ENCODE data around the gene TAOK3. TPM values are rescaled to one million over a fixed set of nuclear protein-coding genes. Genes with fewer than 3 reads are reported as not detected.
A peak's percentile ranks its signal among the peaks of the same experiment; 100 is the strongest.
"Not testable (repeated sequence)": the region's sequence is repeated elsewhere in the genome, so short reads cannot be mapped to it uniquely, and the experiment has no call there.

The TAOK3 gene
- 55.1 TPM for polyA plus RNA-seq (2012; ENCODE audit: insufficient read depth, insufficient read length)

DNA sequence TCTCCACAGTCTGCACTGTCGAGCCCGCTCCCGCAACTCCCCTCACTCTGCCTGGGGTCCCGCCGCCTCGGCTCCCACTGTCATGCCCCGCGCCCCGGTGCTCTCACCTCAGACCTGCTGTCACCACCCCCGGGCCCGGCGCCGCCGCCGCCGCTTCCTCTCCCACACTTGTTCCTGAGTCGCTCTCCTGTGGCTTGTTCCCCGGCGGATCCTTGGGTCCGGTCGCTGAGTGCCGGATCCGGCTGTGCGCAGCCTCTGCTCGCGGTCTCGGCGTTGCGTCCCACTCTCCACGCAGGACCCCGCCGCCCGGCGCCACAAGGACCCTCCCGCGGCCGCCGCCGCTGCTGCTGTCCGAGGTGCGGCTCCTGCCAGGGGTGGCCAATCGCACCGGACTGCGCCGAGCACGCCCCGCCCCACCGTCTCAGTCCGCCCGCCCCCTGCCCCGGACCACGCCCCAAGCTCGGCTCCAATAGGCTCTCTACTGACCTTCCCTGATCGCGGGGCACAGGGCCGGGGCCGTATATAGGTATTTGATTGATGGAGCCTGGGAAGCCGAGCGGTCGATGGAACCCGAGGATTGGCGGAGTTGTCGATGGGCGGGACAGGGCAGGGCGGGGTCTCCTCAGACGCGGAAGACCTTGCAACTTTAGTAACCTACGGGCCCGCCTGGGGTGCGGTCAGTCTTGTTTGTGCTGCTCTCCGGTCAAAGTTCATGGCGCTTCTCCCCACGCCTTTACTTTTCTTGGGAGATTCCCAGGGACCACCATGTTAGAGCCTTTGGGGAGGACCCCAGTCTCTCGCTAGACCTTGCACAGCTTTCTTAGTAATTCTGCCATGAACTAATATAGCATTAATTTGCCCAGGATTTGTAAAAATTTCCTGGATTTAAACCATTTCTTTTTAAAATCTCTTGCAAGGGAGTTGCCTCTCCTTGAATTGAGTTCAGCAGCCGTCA lies at the start of gene TAOK3:
TSS of gene TAOK3 (minus strand) at position 367 of the 955 bp plus-strand sequence. CDS start 117,340 bp downstream, outside the sequence.
- DNase-seq (ENCODE audit: low read depth, low spot score) = peak; percentile 97
- H3K4me3 ChIP-seq (ENCODE audit: low read length) = peak within 1 kb of the TSS; percentile 92

DNA sequence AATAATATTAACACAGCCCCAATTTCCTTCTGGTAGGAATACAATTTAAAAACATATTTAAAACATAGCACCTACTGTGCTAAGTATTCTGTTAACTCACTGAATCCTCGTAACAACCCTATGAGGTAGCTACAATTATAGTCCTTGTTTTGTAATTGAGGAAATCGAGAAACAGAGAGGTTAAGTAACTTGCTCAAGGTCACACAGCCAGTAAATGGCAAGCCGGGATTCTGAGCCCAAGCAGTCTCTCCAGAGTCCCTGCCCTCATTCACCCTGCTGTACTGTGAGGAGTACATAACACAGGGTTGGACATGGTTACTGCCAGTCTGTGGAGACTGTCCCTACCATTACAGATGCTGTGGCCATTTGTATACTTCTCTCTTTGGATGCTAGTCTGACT lies 48.0 kb upstream of the TAOK3 start:
- DNase-seq (ENCODE audit: low read depth, low spot score) = no peak
- H3K4me3 ChIP-seq (ENCODE audit: low read length) = no peak overlapping the region

DNA sequence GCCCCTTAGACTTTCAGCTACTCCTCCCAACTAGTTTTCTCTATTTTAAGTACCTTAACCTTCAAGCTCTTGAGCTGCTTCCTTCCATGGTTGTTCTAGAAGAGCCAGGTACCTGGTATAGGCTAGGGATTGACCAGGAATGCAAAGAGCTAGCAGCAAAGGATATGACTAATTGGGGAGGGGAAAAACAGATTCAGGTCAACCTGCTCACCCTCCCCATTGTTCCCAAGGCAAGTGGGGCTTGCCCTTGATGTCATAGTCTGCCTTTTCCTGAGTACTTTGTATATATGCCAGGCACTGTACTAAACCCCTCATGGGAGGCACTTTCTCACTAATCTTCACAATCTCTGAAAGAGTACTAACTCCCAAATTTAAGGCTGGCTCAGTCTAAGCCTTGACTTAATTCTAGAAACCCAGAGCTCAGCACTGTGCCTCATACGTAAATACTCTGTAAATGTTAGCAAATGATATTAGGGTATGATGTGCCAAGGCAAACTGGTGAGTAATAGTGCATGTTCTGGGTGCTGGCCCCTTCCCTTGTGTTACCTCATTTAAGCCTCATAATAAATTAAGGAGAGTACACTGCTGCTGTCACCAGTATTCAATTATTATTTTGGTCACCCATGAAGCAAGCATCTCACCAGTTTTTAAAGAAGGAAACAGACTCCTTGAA lies 45.8 kb upstream of the TAOK3 start:
- H3K4me3 ChIP-seq (ENCODE audit: low read length) = no peak overlapping the region
- DNase-seq (ENCODE audit: low read depth, low spot score) = no peak

DNA sequence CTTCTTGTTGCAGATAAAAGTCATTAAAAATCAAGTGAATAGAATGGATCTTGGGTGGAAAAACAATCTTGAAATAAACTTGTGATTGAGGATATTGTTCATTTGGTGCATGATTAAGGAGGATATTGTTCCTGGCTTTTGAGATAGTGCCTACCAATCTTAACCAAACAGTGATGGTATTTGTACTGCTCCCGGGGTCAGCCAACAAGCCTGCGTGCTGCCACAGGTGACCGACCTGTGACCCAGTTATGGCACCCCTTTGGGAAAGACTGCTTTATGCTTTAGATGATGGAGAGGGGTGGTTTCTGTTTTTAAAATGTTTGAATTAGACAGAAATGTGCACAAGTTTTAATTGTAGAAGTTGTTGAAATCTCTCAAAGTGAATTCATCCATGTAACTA lies 45.2 kb upstream of the TAOK3 start:
- DNase-seq (ENCODE audit: low read depth, low spot score) = no peak
- H3K4me3 ChIP-seq (ENCODE audit: low read length) = no peak overlapping the region

DNA sequence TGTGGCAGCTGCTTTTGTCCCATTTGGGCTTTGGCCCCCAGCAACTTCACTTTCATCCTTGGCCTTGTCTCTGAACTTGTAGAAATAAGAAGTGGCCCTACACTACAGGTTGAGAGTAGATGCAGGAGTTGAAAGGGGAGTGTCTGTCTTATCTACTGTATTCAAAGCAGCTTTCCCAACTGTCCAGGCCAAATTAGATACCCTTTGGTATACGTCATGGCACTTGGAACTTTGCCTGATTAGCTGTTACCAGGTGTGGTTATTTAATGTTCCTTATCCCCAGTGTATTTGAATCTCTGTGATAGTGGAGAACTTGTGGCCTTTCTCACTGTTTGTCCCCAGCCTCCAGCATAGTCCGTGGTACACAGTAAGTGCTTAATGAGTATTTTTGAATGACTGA lies 37.1 kb upstream of the TAOK3 start:
- H3K4me3 ChIP-seq (ENCODE audit: low read length) = no peak overlapping the region
- DNase-seq (ENCODE audit: low read depth, low spot score) = no peak

DNA sequence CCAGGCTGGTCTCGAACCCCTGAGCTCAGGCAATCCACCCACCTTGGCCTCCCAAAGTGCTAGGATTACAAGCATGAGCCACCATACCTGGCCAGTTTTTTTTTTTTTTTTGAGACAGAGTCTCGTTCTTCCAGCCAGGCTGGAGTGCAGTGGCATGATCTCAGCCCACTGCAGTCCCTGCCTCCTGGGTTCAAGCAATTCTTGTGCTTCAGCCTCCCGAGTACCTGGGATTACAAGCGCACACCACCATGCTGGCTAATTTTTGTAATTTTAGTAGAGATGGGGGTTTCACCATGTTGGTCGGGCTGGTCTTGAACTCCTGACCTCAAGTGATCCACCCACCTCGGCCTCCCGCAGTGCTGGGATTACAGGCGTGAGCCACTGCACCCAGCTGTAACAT lies 35.5 kb upstream of the TAOK3 start:
- not testable (repeated sequence) for DNase-seq (ENCODE audit: low read depth, low spot score); H3K4me3 ChIP-seq (ENCODE audit: low read length)

DNA sequence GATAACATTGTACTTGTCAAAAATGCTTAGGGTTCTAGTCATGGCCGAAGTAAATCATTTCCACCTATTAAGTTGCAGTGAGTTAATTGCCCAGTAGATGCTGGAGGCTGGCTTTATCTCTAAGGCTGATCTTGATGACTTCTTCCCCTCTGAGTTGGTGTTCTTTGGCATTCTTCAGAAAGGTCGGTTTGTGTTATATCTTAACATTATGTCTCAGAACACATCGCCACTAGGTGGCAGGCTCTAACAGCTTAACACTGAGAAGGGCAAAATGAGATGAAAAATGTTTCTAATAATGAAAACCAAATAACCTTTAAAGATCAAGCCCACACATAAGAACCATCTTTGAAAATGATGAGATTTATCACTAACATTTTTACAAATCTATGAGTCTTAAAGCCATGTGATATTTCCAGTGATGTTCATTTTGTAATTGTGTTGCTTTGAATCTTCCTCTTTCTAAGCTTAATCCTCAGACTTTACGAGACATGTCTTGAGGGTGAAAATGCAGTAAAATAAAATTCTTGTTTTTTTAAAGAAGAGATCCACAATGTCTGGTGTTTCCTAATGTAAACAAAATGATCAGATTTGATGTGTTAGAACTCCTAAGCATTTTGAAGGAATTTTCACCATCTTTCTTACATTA lies 32.3 kb upstream of the TAOK3 start:
- no peak overlapping the region for H3K4me3 ChIP-seq (ENCODE audit: low read length)
- peak; percentile 48 for DNase-seq (ENCODE audit: low read depth, low spot score)

DNA sequence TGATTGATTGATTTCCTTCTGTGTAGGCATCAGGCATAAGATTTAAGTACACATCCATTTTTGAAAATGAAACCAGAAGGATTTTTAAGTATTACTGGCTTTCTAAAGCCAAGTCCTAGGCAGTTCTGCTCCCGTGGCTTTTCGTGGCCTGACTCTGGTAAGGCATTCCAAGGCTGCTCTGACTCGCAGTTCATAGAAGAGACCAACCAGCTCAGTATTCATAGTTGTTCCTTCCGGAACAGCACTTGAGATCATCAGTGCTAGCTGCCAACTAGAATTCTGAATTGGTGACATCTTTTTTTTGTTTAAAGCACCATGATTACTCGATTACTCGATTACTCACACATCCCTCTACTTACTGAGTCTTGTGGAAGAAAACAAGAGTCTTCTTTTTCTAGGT lies 29.5 kb upstream of the TAOK3 start:
- no peak for DNase-seq (ENCODE audit: low read depth, low spot score)
- H3K4me3 ChIP-seq (ENCODE audit: low read length) = no peak overlapping the region

DNA sequence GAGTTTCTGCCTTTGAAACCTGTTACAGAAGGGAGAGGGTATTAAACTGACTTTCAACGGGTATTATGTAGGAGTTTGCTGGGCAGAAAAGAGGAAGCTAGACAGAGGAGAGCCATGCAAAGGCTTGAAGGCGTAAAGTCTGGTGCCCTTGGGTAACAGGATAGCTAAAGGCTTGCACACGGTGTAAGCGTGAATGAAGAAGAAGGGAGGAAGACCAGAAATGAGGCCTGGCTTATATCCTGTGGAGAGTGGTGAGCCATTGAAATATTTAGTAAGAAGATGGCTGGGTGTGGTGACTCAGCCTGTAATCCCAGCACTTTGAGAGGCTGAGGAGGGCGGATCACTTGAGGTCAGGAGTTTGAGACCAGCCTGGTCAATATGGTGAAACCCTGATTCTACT lies 26.2 kb upstream of the TAOK3 start:
- no peak for DNase-seq (ENCODE audit: low read depth, low spot score)
- H3K4me3 ChIP-seq (ENCODE audit: low read length) = no peak overlapping the region

DNA sequence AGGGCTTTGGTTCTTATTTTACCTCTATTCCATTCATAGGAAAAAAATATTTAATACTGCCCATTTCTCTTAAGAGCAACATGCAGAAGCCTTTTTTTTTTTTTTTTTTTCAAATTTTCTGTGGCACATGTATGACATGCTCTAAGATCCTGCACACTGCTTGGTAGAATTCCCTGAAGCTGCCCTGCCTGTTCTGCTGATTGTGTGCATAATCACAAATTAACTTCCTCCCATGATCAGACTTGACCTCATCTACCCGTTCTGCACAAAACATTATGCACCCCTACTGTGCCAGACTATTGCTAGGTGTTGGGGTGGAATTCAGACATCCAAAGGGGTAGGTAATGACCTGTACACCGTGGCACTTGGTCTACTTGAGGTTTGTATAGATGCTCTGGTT lies 25.8 kb upstream of the TAOK3 start:
- H3K4me3 ChIP-seq (ENCODE audit: low read length) = no peak overlapping the region
- no peak for DNase-seq (ENCODE audit: low read depth, low spot score)

DNA sequence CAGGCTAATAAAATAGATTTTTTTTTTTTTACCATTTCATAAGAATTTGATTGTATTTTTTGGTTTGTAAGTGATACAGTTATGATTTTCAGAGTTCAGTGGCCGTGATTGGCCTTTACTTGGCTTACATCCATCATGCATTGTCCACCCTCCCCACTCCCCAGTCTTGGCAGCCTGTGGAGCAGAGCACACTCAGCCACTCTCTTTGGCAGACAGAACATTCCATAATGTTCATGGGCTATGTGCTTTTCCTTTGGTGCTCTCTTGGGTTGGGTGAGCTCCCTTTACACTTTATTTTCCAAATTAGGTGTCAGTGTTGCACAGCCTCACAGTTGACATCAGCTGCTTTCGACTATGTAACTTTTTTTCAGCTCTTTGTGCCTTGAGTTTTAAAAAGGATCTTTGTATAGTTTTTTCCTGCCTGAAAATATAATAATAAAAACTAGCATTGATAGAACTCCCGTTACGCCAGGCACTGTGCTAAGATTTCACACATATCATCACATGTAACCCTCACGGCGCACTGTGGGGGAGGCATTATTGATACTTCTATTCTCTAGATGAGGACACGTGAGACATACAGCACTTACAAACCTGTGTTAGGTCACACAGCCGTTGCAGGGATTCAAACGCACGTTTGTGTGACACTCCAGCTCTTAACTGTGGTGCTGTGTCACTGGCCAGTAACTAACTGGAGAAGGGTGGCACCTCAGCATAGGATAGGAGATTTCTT lies 25.2 kb upstream of the TAOK3 start:
- no peak overlapping the region for H3K4me3 ChIP-seq (ENCODE audit: low read length)
- no peak for DNase-seq (ENCODE audit: low read depth, low spot score)

DNA sequence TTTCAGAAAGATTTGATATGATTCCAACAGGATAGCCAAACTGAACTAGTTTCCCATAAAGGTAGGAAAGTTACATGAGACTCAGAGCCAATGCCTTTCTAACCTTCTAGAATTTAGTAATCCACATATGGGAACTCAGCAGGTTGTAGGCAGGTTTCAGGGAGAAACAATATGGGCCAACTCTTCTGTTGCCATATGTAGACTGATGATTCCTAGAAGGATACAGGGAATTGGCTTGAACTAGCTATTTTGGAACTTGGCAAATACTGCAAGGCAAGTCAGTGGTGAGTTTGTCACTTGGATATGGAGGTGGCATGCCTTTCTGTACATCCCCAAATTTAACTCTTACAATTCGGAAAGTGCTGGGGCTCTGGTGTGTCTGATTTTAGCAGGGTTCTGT lies 19.1 kb upstream of the TAOK3 start:
- DNase-seq (ENCODE audit: low read depth, low spot score) = no peak
- H3K4me3 ChIP-seq (ENCODE audit: low read length) = no peak overlapping the region

DNA sequence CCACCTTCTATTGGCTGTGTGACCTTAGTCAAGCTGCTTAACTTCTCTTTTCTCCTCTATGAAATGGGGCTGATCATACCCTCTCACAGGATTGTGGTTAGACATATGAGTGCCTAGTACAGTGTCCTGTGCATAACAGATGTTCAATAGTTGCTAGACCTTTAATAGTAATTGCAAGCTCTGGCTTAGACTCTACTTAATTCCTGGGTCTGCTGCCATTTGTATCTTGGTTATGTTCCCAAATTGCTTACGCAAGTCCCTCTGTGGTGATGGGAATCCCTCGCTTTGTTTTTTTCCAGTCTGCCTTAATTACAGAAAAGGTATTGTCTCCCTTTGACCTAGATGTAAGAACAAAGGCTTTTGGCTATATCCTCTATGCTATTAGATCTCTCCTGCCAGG lies 18.7 kb upstream of the TAOK3 start:
- H3K4me3 ChIP-seq (ENCODE audit: low read length) = no peak overlapping the region
- no peak for DNase-seq (ENCODE audit: low read depth, low spot score)

DNA sequence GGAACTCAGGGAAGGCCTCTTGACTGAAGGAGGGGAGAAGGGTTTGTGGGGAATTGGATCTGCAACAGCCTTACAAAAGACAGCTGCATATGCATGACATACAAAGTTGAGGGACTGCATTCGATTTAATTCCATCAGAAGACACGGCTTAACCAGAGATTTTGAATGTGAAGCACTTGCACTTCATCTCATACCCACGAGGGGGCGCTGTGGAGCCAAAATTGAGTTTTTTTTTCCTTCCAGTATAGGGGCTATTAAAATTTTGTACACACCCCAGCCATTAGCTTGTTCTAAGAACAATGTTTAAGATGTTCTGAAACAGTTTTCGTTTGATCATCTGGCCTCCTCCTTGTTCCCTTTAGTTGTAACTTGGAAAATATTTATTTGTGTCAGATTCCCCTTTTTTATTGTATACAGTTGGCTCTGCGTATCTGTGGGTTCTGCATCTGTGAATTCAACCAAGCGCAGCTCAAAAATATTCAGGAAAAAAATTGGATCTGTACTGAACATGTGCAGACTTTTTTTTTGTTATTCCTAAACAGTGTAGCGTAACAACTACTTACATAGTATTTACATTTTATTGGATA lies 5.3 kb upstream of the TAOK3 start:
- H3K4me3 ChIP-seq (ENCODE audit: low read length) = peak overlapping the region; percentile 89
- DNase-seq (ENCODE audit: low read depth, low spot score) = peak; percentile 64

DNA sequence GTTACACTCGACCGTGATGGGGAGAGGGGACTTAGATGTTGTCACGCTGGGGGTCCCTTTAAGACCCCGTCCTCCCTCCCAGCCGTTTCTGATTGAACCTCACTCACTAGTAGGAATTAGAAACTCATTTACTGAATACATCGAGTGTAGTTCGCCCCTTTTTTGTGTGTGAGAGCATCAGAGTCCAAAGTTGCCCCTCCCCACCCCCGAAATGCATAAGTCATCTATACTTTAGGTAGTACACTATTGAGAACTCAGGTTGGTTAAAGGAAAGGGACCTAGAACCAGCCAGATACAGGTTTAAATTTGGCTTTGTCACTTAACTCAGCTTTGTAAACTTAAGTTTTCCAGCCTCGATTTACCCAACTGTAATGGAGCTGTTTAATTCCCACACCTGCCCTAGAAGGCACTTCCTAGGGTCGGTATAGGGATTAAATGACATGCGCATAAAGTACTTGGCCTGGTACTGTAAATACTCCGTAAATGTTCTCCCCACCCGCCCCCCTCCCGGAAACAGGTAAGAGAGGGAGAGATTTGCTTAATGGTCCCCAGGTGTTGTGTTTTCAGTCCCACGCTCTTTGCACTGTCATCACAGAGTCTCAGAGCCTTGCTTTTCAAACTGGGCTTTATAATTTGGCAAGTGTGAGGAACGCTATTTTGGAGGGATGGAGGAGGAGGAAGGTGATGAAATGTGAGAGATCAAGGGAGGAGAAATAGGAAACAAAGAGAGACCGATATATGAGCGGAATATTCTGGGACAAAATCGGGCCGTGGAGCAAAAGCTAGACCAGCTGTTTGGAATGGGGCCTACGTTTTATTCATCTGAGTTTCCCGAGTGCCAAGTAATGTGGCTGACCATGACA lies 4.5 kb upstream of the TAOK3 start:
- peak; percentile 21 for DNase-seq (ENCODE audit: low read depth, low spot score)
- H3K4me3 ChIP-seq (ENCODE audit: low read length) = peak overlapping the region; percentile 89

DNA sequence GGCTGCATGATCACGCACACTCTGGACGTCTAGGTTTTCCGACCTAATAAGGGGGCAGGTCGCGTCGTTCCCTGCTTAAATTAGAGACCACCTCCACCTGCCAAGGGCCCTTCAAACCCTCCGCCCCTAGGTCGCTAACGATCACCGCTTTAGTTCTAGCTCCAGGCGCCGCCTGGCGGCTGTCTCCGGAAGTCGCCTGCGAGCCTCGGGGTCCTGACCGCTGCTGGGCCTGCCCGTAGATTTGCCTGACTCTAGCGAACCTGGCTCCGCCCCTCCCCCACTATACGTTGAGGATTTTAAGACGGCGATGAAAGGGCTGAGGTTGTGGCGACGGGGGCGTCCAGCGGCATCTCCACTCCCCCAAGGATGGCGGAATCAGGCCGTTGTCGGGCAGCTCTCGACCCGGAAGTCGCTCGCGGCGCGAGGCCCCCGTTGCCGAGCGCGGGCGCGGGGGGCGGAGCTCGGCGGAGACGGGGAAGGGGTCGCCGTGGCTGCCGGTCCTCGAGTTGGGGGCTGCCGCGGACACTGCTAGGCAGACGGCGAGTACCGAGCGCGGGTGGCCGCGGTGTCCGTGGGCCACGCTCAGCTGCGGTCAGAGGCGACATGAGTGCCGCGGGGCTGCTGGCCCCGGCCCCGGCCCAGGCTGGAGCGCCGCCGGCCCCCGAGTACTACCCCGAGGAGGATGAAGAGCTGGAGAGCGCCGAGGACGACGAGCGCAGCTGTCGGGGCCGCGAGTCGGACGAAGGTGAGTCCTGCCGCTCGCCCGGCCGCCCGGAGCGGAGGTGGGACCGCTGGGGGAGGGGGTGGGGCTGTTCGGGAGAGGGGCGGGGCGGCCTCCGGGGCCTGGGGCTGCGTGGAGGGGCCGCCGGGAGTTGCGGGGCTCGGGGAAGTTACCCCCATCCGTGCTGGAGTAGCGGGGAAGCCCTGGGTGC lies 3.6 kb upstream of the TAOK3 start, which contains the start of gene SUDS3:
TSS of gene SUDS3 (plus strand) at position 467 of the 932 bp plus-strand sequence. CDS start at position 604, 137 bp downstream.
- peak; percentile 80 for DNase-seq (ENCODE audit: low read depth, low spot score)
- H3K4me3 ChIP-seq (ENCODE audit: low read length) = peak within 1 kb of the TSS; percentile 89

DNA sequence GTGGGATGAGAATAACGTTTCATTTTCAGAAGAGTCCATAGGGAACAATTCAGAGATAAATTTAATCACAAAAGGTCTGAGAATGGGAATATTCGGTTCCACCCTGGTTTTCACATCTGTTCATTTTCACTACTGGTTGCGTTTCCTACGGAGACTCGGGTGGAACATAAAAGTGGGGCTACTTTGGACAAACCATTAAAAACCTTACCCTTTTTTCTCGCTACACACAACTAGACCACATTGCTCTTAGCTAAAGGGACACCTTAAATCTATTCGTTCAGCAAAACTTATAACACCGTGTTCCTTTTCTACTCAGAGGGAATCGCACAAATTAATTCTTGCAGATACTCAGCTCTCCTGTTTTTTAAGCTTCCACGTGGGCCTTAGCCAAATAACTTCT lies 2.6 kb upstream of the TAOK3 start:
- H3K4me3 ChIP-seq (ENCODE audit: low read length) = no peak overlapping the region
- no peak for DNase-seq (ENCODE audit: low read depth, low spot score)

Data from Jurkat, Clone E6-1 (cell line).